Panc1 (cell line): Measurements from ENCODE around the gene NIPAL3.

Experiments used
- POLR2AphosphoS5 ChIP-seq: IDR thresholded peaks from 2 replicates; pipeline ENCODE4 v1.6.1; 2012; ENCODE audit warnings: mild to moderate bottlenecking, low read depth, low read length, moderate library complexity
- TCF7L2 ChIP-seq: IDR thresholded peaks from 2 replicates; pipeline ENCODE4 v1.6.1; 2011; ENCODE audit warnings: mild to moderate bottlenecking, low read depth, low read length, inconsistent platforms
- TF ChIP-seq, protein P1 (sequence below): fragments of 450-650 bp; IDR thresholded peaks from 2 replicates; pipeline ENCODE4 v1.5.1; 2017; ENCODE audit warnings: mild to moderate bottlenecking
- TF ChIP-seq, protein P2 (sequence below), 2 experiments: IDR thresholded peaks; 2 replicates each; pipeline ENCODE4 v1.6.1; 2011 to 2012; ENCODE audit warnings: low read depth in 2 of 2, control low read depth in 1 of 2, low read length in 1 of 2, mild to moderate bottlenecking in 1 of 2, moderate library complexity in 1 of 2; ENCODE audit not compliant: insufficient read depth in 1 of 2

DNA sequence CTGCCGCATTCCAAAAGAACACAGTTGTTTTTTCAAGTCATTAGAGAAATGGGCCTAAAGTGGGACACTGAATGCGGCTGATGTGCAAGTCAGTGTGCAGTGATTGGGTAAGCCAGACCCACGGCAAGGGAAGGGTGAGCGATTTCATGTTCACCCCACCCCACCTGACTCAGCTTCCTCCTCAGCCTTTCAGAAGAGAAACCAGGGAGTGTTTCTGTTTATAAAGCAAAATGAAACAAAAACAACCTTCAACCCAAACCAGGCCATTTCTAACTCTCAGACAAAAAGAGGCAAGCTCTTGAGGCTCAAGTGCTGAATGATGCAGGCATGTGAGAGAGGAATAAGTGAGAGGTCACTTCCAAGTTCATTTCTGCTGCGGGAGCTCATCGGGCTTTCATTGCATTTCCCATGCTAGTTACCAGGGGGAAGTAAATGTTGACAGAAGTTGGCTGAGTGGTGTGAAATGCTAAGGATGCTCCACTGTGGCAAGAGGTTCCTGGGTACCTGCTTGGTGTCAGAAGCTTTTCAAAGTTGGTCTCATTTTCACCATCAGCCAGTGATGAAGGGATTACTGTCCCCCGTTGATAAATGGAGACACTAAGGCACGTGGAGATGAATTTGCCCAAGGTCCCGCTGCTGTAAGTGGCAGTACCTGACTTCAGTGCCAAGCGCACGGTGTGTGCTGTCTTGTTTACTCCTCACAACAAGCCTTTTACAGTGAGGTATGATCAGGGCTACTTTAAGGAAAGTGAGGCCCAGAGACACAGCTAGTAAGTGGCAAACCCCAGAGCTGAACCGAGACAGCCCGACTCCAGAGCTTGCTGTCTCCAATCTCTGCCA, 31.1 kb upstream of the NIPAL3 start:
- TF ChIP-seq, protein P1, sequence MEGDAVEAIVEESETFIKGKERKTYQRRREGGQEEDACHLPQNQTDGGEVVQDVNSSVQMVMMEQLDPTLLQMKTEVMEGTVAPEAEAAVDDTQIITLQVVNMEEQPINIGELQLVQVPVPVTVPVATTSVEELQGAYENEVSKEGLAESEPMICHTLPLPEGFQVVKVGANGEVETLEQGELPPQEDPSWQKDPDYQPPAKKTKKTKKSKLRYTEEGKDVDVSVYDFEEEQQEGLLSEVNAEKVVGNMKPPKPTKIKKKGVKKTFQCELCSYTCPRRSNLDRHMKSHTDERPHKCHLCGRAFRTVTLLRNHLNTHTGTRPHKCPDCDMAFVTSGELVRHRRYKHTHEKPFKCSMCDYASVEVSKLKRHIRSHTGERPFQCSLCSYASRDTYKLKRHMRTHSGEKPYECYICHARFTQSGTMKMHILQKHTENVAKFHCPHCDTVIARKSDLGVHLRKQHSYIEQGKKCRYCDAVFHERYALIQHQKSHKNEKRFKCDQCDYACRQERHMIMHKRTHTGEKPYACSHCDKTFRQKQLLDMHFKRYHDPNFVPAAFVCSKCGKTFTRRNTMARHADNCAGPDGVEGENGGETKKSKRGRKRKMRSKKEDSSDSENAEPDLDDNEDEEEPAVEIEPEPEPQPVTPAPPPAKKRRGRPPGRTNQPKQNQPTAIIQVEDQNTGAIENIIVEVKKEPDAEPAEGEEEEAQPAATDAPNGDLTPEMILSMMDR: no peak
- TF ChIP-seq, protein P2, sequence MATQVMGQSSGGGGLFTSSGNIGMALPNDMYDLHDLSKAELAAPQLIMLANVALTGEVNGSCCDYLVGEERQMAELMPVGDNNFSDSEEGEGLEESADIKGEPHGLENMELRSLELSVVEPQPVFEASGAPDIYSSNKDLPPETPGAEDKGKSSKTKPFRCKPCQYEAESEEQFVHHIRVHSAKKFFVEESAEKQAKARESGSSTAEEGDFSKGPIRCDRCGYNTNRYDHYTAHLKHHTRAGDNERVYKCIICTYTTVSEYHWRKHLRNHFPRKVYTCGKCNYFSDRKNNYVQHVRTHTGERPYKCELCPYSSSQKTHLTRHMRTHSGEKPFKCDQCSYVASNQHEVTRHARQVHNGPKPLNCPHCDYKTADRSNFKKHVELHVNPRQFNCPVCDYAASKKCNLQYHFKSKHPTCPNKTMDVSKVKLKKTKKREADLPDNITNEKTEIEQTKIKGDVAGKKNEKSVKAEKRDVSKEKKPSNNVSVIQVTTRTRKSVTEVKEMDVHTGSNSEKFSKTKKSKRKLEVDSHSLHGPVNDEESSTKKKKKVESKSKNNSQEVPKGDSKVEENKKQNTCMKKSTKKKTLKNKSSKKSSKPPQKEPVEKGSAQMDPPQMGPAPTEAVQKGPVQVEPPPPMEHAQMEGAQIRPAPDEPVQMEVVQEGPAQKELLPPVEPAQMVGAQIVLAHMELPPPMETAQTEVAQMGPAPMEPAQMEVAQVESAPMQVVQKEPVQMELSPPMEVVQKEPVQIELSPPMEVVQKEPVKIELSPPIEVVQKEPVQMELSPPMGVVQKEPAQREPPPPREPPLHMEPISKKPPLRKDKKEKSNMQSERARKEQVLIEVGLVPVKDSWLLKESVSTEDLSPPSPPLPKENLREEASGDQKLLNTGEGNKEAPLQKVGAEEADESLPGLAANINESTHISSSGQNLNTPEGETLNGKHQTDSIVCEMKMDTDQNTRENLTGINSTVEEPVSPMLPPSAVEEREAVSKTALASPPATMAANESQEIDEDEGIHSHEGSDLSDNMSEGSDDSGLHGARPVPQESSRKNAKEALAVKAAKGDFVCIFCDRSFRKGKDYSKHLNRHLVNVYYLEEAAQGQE (IDR thresholded peaks at IDR 0.05; ENCODE audit: insufficient read depth in 1 of 2, low read depth in 2 of 2, low read length in 1 of 2): no peak
- no peak for TF ChIP-seq TCF7L2
- TF ChIP-seq POLR2AphosphoS5: no peak
